H1 (cell line): ENCODE data around the gene CHTF8. TPM values are rescaled to one million over a fixed set of nuclear protein-coding genes. Genes with fewer than 3 reads are reported as not detected.

Source experiments
- CHD7 ChIP-seq: fragments of 300-600 bp; sonication (generic); IDR thresholded peaks from 2 replicates; pipeline ENCODE4 v1.7.1; 2012; ENCODE audit warnings: low read length, moderate library complexity, mild to moderate bottlenecking, inconsistent platforms; ENCODE audit not compliant: insufficient replicate concordance
- CTCF ChIP-seq, 3 experiments: IDR thresholded peaks; 1 replicate in 2 of 3; 2 replicates in 1 of 3; pipeline versions ENCODE4 v1.5.1 to v1.6.1; 2011; ENCODE audit warnings: low read length in 3 of 3, mild to moderate bottlenecking in 3 of 3, inconsistent platforms in 2 of 3, low read depth in 1 of 3, moderate library complexity in 1 of 3; ENCODE audit not compliant: insufficient read depth in 1 of 3; ENCODE audit errors: control extremely low read depth in 1 of 3
- EP300 ChIP-seq, 2 experiments: IDR thresholded peaks; 1 replicate in 1 of 2; 2 replicates in 1 of 2; pipeline ENCODE4 v1.6.1; 2011 to 2012; ENCODE audit warnings: low read depth in 2 of 2, low read length in 2 of 2, mild to moderate bottlenecking in 2 of 2, borderline replicate concordance in 1 of 2, inconsistent platforms in 1 of 2, moderate library complexity in 1 of 2
- GTF2F1 ChIP-seq: IDR thresholded peaks from 2 replicates; pipeline ENCODE4 v1.6.1; 2012; ENCODE audit warnings: low read depth, low read length, improper control_type of control experiment, borderline replicate concordance
- HDAC2 ChIP-seq, 2 experiments: fragments of 300-600 bp in 1 of 2; sonication (generic) in 1 of 2; IDR thresholded peaks; 2 replicates each; pipeline ENCODE4 v1.6.1; 2011 to 2012; ENCODE audit warnings: low read depth in 2 of 2, low read length in 2 of 2, mild to moderate bottlenecking in 2 of 2, moderate library complexity in 2 of 2, borderline replicate concordance in 1 of 2, inconsistent platforms in 1 of 2
- JUN ChIP-seq: IDR thresholded peaks from 2 replicates; pipeline ENCODE4 v1.6.1; 2011; ENCODE audit warnings: low read depth, mild to moderate bottlenecking, improper control_type of control experiment, low read length
- SIN3A ChIP-seq, 2 experiments: IDR thresholded peaks in 1 of 2; conservative IDR thresholded peaks in 1 of 2; 2 replicates each; pipeline ENCODE4 v1.6.1; 2011 to 2012; ENCODE audit warnings: low read length in 2 of 2, improper control_type of control experiment in 1 of 2, low read depth in 1 of 2, mild to moderate bottlenecking in 1 of 2
- SIRT6 ChIP-seq: IDR thresholded peaks from one replicate; pipeline ENCODE4 v1.7.1; 2012; ENCODE audit warnings: low read length, inconsistent platforms
- polyA plus RNA-seq, 7 experiments: library from polyadenylated mRNA; depleted of rRNA in 3 of 7; stranded (reverse) in 5 of 7; unstranded in 2 of 7; fragments of >200 nt in 5 of 7; fragments of 200-250 nt in 2 of 7; gene quantifications; 1 replicate in 5 of 7; 2 replicates in 1 of 7; 4 replicates in 1 of 7; pipeline versions ENCODE4 v1.2.1 to v1.2.3, GENCODE V29; 2011 to 2013; ENCODE audit warnings: missing spikeins in 2 of 7, mixed read lengths in 2 of 7
- total RNA-seq: library from RNA; stranded (reverse); fragmentation: NEBNext Ultra II Directional; extraction: Animal tissue kit (Norgen Biotek cat#: 25700); gene quantifications from 2 replicates; pipeline ENCODE4 v1.2.1, GENCODE V29; 2021

Gene CHTF8
- total and polyA plus RNA-seq, 2 of the 8 experiments (the other 6 are each of a cell fraction or from before 2014, with no cell fraction given), result 114 to 138 TPM

GRCh38 chr16:69110406-69110805, 22.0 kb downstream of the CHTF8 start (continued):
- no peak for TF ChIP-seq CHD7
- no peak for TF ChIP-seq CTCF (IDR thresholded peaks at IDR 0.05; ENCODE audit: control extremely low read depth in 1 of 3, insufficient read depth in 1 of 3, low read depth in 1 of 3, low read length in 3 of 3)
- no peak for TF ChIP-seq HDAC2 (IDR thresholded peaks at IDR 0.05; ENCODE audit: borderline replicate concordance in 1 of 2, low read depth in 2 of 2, low read length in 2 of 2)
- no peak for TF ChIP-seq SIRT6
- no peak for TF ChIP-seq SIN3A (conservative IDR thresholded peaks at IDR 0.05 in 1 of 2, IDR thresholded peaks at IDR 0.05 in 1 of 2; ENCODE audit: low read depth in 1 of 2, low read length in 2 of 2)
- TF ChIP-seq JUN, result no peak
- TF ChIP-seq GTF2F1, result no peak
- no peak for TF ChIP-seq EP300 (IDR thresholded peaks at IDR 0.05; ENCODE audit: borderline replicate concordance in 1 of 2, low read depth in 2 of 2, low read length in 2 of 2)
